H9 (cell line): ENCODE results near the gene TMEM116. TPM values are rescaled to one million over a fixed set of nuclear protein-coding genes. Genes with fewer than 3 reads are reported as not detected.

Experiments
- DNase-seq: peaks from one replicate; pipeline ENCODE4 v3.0.0-alpha.2; 2017
- H2AFZ ChIP-seq: one replicate; pipeline ENCODE4 v1.6.1; 2013; ENCODE audit warnings: mild to moderate bottlenecking, low read length, control low read depth, moderate library complexity
- H2AK5ac ChIP-seq: 2 replicates; pipeline ENCODE4 v1.6.1; 2013; ENCODE audit warnings: low read length, control low read depth, mixed read lengths; ENCODE audit not compliant: insufficient read length
- H2BK120ac ChIP-seq: one replicate; pipeline ENCODE4 v1.6.1; 2013; ENCODE audit warnings: low read depth, mild to moderate bottlenecking, low read length, control low read depth, inconsistent platforms; ENCODE audit not compliant: poor library complexity, severe bottlenecking
- H2BK12ac ChIP-seq: 2 replicates; pipeline ENCODE4 v1.6.1; 2013; ENCODE audit warnings: low read length, control low read depth, mixed read lengths, low read depth; ENCODE audit not compliant: insufficient read length
- H2BK15ac ChIP-seq: 2 replicates; pipeline ENCODE4 v1.6.1; 2013; ENCODE audit warnings: low read depth, low read length, control low read depth
- H2BK20ac ChIP-seq: one replicate; pipeline ENCODE4 v1.6.1; 2013; ENCODE audit warnings: low read depth, mild to moderate bottlenecking, low read length, control low read depth, inconsistent platforms; ENCODE audit not compliant: poor library complexity, severe bottlenecking
- H2BK5ac ChIP-seq: 2 replicates; pipeline ENCODE4 v1.6.1; 2013; ENCODE audit warnings: low read length, control low read depth, mixed read lengths; ENCODE audit not compliant: insufficient read length
- H3K14ac ChIP-seq: 2 replicates; pipeline ENCODE4 v1.6.1; 2013; ENCODE audit warnings: low read length, control low read depth; ENCODE audit not compliant: insufficient read depth
- H3K18ac ChIP-seq: 2 replicates; pipeline ENCODE4 v1.6.1; 2013; ENCODE audit warnings: low read depth, mild to moderate bottlenecking, mixed read lengths, low read length, control low read depth; ENCODE audit not compliant: insufficient read length
- H3K23ac ChIP-seq: 2 replicates; pipeline ENCODE4 v1.6.1; 2013; ENCODE audit warnings: low read length, control low read depth, mixed read lengths, low read depth; ENCODE audit not compliant: insufficient read length
- H3K23me2 ChIP-seq: 2 replicates; pipeline ENCODE4 v1.6.1; 2013; ENCODE audit warnings: low read depth, mild to moderate bottlenecking, mixed read lengths, low read length, control low read depth; ENCODE audit not compliant: insufficient read length, poor library complexity, severe bottlenecking
- H3K27ac ChIP-seq: 2 replicates; pipeline ENCODE4 v1.5.1; 2013; ENCODE audit warnings: low read length, control low read depth, mixed read lengths, low read depth; ENCODE audit not compliant: insufficient read length
- H3K27me3 ChIP-seq: 2 replicates; pipeline ENCODE4 v1.6.1; 2013; ENCODE audit warnings: low read length, control low read depth, inconsistent platforms; ENCODE audit not compliant: insufficient read depth
- H3K4ac ChIP-seq: 2 replicates; pipeline ENCODE4 v1.6.1; 2013; ENCODE audit warnings: low read depth, mild to moderate bottlenecking, control low read depth, inconsistent platforms, low read length, moderate library complexity
- H3K4me1 ChIP-seq: 2 replicates; pipeline ENCODE4 v1.6.1; 2013; ENCODE audit warnings: low read length, control low read depth, inconsistent platforms; ENCODE audit not compliant: insufficient read depth
- H3K4me2 ChIP-seq: 2 replicates; pipeline ENCODE4 v1.6.1; 2013; ENCODE audit warnings: low read length, control low read depth, mixed read lengths; ENCODE audit not compliant: insufficient read length, insufficient read depth
- H3K56ac ChIP-seq: 2 replicates; pipeline ENCODE4 v1.6.1; 2013; ENCODE audit warnings: low read depth, mild to moderate bottlenecking, mixed read lengths, low read length, control low read depth; ENCODE audit not compliant: insufficient read length
- H3K79me1 ChIP-seq: 2 replicates; pipeline ENCODE4 v1.6.1; 2013; ENCODE audit warnings: low read depth, mild to moderate bottlenecking, moderate library complexity, low read length, control low read depth, inconsistent platforms; ENCODE audit not compliant: insufficient read depth, poor library complexity, severe bottlenecking
- H3K79me2 ChIP-seq: 2 replicates; pipeline ENCODE4 v1.6.1; 2013; ENCODE audit warnings: low read length, control low read depth, inconsistent platforms; ENCODE audit not compliant: insufficient read depth
- H3K9ac ChIP-seq: 2 replicates; pipeline ENCODE4 v1.6.1; 2013; ENCODE audit warnings: low read length, control low read depth, mixed read lengths; ENCODE audit not compliant: insufficient read length; ENCODE audit errors: extremely low read depth
- H3K9me3 ChIP-seq: one replicate; pipeline ENCODE4 v1.6.1; 2013; ENCODE audit warnings: low read depth, low read length, inconsistent platforms; ENCODE audit not compliant: control insufficient read depth
- H3T11ph ChIP-seq: one replicate; pipeline ENCODE4 v1.6.1; 2013; ENCODE audit warnings: mild to moderate bottlenecking, low read length, control low read depth, inconsistent platforms
- H4K20me1 ChIP-seq: one replicate; pipeline ENCODE4 v1.6.1; 2013; ENCODE audit not compliant: control insufficient read depth, insufficient read length, insufficient read depth
- H4K5ac ChIP-seq: 2 replicates; pipeline ENCODE4 v1.6.1; 2013; ENCODE audit warnings: low read depth, mild to moderate bottlenecking, mixed read lengths, low read length, control low read depth; ENCODE audit not compliant: insufficient read length
- H4K8ac ChIP-seq: replicated peaks from 2 replicates; pipeline ENCODE4 v1.6.1; 2013; ENCODE audit warnings: low read length, control low read depth, mixed read lengths, low read depth; ENCODE audit not compliant: insufficient read length
- H4K91ac ChIP-seq: 2 replicates; pipeline ENCODE4 v1.6.1; 2013; ENCODE audit warnings: low read depth, mild to moderate bottlenecking, moderate library complexity, mixed read lengths, low read length, control low read depth; ENCODE audit not compliant: insufficient read length
- H3K27ac Mint-ChIP-seq, 3 experiments: 2 replicates in 2 of 3; 3 replicates in 1 of 3; pipeline ENCODE4 v1.8.0; 2020 to 2021; ENCODE audit warnings: mixed read lengths in 3 of 3, mild to moderate bottlenecking in 1 of 3, moderate library complexity in 1 of 3
- H3K27me3 Mint-ChIP-seq: 2 replicates; pipeline ENCODE4 v1.8.0; 2021; ENCODE audit warnings: low read depth, mild to moderate bottlenecking, moderate library complexity, mixed read lengths
- H3K36me3 Mint-ChIP-seq, 3 experiments: 2 replicates in 2 of 3; 3 replicates in 1 of 3; pipeline ENCODE4 v1.8.0; 2020 to 2021; ENCODE audit warnings: low read depth in 3 of 3, mixed read lengths in 3 of 3; ENCODE audit not compliant: insufficient read depth in 1 of 3
- H3K4me1 Mint-ChIP-seq, 2 experiments: 2 replicates each; pipeline ENCODE4 v1.8.0; 2020; ENCODE audit warnings: mixed read lengths in 2 of 2
- H3K4me3 Mint-ChIP-seq, 2 experiments: 2 replicates in 1 of 2; 3 replicates in 1 of 2; pipeline ENCODE4 v1.8.0; 2020 to 2021; ENCODE audit warnings: mild to moderate bottlenecking in 2 of 2, mixed read lengths in 2 of 2, moderate library complexity in 1 of 2
- H3K9me3 Mint-ChIP-seq, 2 experiments: 2 replicates in 1 of 2; 3 replicates in 1 of 2; pipeline ENCODE4 v1.8.0; 2020; ENCODE audit warnings: mild to moderate bottlenecking in 2 of 2, mixed read lengths in 2 of 2, moderate library complexity in 1 of 2
- CTCF ChIP-seq: fragments of 200-600 bp; sonication (generic); conservative IDR thresholded peaks from 3 replicates; pipeline ENCODE4 v1.8.0; 2021; ENCODE audit warnings: antibody characterized with exemption, mild to moderate bottlenecking
- total RNA-seq: library from RNA; stranded (reverse); gene quantifications from 2 replicates; pipeline ENCODE4 v1.2.1, GENCODE V29; 2021

The TMEM116 gene
- total RNA-seq, 1 experiment from 2014 or later, result 10.8 TPM

GRCh38 chr12:111978545-111978944 is 34.4 kb downstream of the TMEM116 start:
- Mint-ChIP-seq H3K4me3 (no peak overlapping the region), H3K36me3 (no peaks in the 10 kb centered on the region), H3K4me1 (no peaks in the 10 kb centered on the region), H3K27ac (no peak overlapping the region), H3K27me3 (no peaks in the 10 kb centered on the region), H3K9me3 (no peaks in the 10 kb centered on the region)
- no peak overlapping the region for H3K14ac ChIP-seq
- no peak overlapping the region for H3K4me2 ChIP-seq
- no peak overlapping the region for H3K23ac ChIP-seq
- no peaks in the 10 kb centered on the region for H4K20me1 ChIP-seq
- no peak overlapping the region for H3K56ac ChIP-seq
- no peak overlapping the region for H2AK5ac ChIP-seq
- no peak overlapping the region for H2BK20ac ChIP-seq
- no peak for TF ChIP-seq CTCF
- no peak overlapping the region for H3T11ph ChIP-seq
- no peak overlapping the region for H4K91ac ChIP-seq
- H2BK12ac ChIP-seq, result no peak overlapping the region
- H4K5ac ChIP-seq, result no peak overlapping the region
- no peaks in the 10 kb centered on the region for H3K27me3 ChIP-seq
- no peak overlapping the region for H2AFZ ChIP-seq
- no peaks in the 10 kb centered on the region for H3K79me2 ChIP-seq
- no peak overlapping the region for H2BK120ac ChIP-seq
- no peak overlapping the region for H3K27ac ChIP-seq
- H3K4me1 ChIP-seq, result no peaks in the 10 kb centered on the region
- no peak overlapping the region for H2BK15ac ChIP-seq
- no peak overlapping the region for H4K8ac ChIP-seq
- no peaks in the 10 kb centered on the region for H3K23me2 ChIP-seq
- H3K4ac ChIP-seq, result no peak overlapping the region
- no peak for DNase-seq
- H3K79me1 ChIP-seq, result no peaks in the 10 kb centered on the region
- H3K9ac ChIP-seq, result no peak overlapping the region
- no peaks in the 10 kb centered on the region for H3K9me3 ChIP-seq
- no peak overlapping the region for H3K18ac ChIP-seq
- H2BK5ac ChIP-seq, result no peak overlapping the region
